GM18505 (cell line): Measurements from ENCODE around the gene CREBRF.

Experiments used
- ATAC-seq: cut with Tn5 transposase; IDR thresholded peaks from one replicate; pipeline ENCODE4 v1.9.1; 2021; ENCODE audit not compliant: unreplicated experiment
- POLR2A ChIP-seq: IDR thresholded peaks from 4 replicates; pipeline ENCODE4 v1.6.1; 2011; ENCODE audit warnings: borderline replicate concordance; ENCODE audit not compliant: insufficient read depth, insufficient read length; ENCODE audit errors: extremely low read depth

CREBRF gene

DNA sequence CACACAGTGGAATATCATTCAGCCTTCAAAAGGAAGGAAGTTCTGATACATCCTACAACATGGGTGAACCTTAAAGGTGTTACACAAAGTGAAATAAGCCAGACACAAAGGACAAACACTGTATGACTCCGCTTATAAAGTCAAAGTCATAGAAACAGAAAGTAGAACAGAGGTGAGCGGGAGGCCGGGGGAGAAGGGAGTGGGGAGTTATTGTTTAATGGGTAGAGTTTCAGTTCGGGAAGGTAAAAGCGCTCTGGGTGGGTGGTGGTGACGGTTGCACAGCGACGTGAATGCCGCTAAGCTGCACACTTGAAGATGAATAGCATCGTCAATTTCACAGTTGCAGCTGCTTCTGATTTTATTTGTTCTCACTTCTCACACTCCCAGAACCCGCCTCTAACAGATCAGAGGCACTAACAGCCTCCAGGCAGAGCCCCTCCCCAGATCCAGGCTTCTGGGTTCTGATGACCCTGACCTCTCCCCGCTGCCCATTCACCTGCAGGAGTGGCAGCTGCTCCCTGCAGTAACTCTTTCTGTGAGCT is 122.3 kb downstream of the CREBRF start:
- ATAC-seq: no peak
- TF ChIP-seq POLR2A: no peak

DNA sequence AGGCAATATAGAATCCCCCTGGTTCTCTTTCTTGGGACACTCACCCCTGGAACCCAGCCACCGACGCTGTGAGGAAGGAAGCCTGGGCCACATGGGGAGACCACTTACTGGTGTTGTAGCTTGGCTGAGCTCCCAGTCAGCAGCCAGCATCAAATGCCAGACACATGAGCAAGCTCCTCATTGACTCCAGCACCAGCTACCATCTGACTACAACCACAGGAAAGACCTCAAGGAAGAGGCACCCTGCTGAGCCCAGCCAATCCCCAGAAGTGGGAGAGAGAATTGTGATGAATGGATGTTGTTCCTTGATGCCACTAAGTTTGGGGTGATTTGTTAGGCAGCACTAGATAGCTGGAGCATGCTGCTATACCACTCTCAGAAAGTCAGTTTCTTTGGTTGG is 124.2 kb downstream of the CREBRF start:
- no peak for ATAC-seq
- TF ChIP-seq POLR2A: no peak

DNA sequence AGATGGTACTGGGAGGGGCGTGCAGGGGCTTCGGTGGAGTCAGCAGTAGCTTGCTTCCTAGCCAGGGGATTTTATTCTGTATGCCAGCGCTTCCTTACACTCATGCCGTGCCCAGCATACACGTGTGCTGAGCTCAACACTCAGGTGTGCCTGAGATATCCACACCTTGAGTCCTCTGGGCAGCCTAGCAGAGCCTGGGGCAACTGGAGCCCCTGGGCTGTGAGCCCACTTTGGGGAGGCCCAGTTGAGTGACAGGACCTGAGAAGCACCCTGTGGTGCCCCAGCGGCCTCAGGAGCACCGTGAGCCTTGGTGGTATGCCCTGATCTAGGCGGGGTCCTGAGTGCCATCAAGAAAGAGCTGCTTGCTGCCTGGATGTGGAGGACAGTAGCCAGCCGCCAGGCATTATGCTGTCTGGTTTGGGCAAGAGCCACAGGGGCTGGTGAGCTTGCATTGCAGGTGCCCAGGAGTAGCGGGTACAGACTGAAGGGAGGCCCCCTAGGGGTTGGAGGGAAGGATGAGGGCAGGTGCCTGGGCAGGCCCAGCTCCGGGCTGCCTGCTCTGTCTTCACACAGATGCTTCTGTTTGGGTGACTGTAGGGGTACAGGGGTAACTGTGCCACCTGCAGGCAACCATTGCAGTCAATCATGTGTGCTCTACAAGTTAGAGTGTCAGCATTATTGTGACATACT is 131.0 kb downstream of the CREBRF start:
- TF ChIP-seq POLR2A: no peak
- no peak for ATAC-seq

DNA sequence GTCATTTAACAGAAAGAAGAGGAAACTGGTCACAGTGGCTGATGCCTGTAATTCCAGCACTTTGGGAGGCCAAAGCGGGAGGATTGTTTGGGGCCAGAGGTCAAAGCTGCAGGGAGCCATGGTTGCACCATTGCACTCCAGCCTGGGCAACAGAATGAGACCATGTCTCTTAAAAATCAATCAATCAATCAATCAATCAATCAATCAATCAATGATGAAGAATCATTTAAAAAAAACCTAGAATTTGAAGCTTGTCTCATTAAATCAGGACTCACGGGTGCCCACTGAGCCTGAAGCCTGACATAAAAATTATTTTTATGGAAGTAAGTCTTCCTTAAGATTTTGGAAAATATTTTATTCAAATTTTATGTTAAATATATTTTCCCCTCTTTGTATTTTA is 132.1 kb downstream of the CREBRF start:
- no peak for ATAC-seq
- TF ChIP-seq POLR2A: no peak
